ENCODE results near the gene MNAT1.
"Not testable (repeated sequence)": the region's sequence is repeated elsewhere in the genome, so short reads cannot be mapped to it uniquely, and the experiment has no call there.

The MNAT1 gene

GRCh38 chr14:60805841-60806430 is 71.4 kb downstream of the MNAT1 start:
- DNase-seq, result no peak

- no peak for DNase-seq
These were observed 72.7 kb downstream of the MNAT1 start for GRCh38 chr14:60807247-60807646.

GRCh38 chr14:60807971-60808370 is 73.4 kb downstream of the MNAT1 start:
- DNase-seq, result no peak

GRCh38 chr14:60812987-60813386 is 78.4 kb downstream of the MNAT1 start:
- DNase-seq, result no peak

GRCh38 chr14:60815371-60815770 is 80.8 kb downstream of the MNAT1 start:
- no peak for DNase-seq

GRCh38 chr14:60817113-60817512 is 82.6 kb downstream of the MNAT1 start:
- no peak for DNase-seq

- DNase-seq, result no peak
These were observed 85.0 kb downstream of the MNAT1 start for GRCh38 chr14:60819575-60819974.

- no peak for DNase-seq
These were observed 104.0 kb downstream of the MNAT1 start for GRCh38 chr14:60838601-60839000.

- DNase-seq, result no peak
These were observed 104.5 kb downstream of the MNAT1 start for GRCh38 chr14:60839057-60839456.

GRCh38 chr14:60839657-60840056 is 105.1 kb downstream of the MNAT1 start:
- DNase-seq, result no peak

- no peak for DNase-seq
These were observed 105.8 kb downstream of the MNAT1 start for GRCh38 chr14:60840313-60840712.

- no peak for DNase-seq
These were observed 111.0 kb downstream of the MNAT1 start for GRCh38 chr14:60845523-60845922.

GRCh38 chr14:60848066-60848465 is 113.5 kb downstream of the MNAT1 start:
- no peak for DNase-seq

- not testable (repeated sequence) for DNase-seq
These were observed 117.1 kb downstream of the MNAT1 start for GRCh38 chr14:60851692-60852091.

- DNase-seq, result no peak
These were observed 121.5 kb downstream of the MNAT1 start for GRCh38 chr14:60856111-60856510.

- no peak for DNase-seq
These were observed 125.0 kb downstream of the MNAT1 start for GRCh38 chr14:60859525-60859924.

- no peak for DNase-seq
These were observed 127.1 kb downstream of the MNAT1 start for GRCh38 chr14:60861545-60862140.

- no peak for DNase-seq
These were observed 127.7 kb downstream of the MNAT1 start for GRCh38 chr14:60862283-60862682.

- no peak for DNase-seq
These were observed 128.7 kb downstream of the MNAT1 start for GRCh38 chr14:60863249-60863648.

- no peak for DNase-seq
These were observed 131.0 kb downstream of the MNAT1 start for GRCh38 chr14:60865378-60866127.

- DNase-seq, result no peak
These were observed 133.1 kb downstream of the MNAT1 start for GRCh38 chr14:60867503-60868172.

GRCh38 chr14:60878121-60878520 is 143.6 kb downstream of the MNAT1 start:
- DNase-seq, result no peak

Measured in hypothalamus (tissue), 51 donors.